GM21526 (cell line): ENCODE data around the gene COL3A1.

Experiments used
- ATAC-seq: cut with Tn5 transposase; IDR thresholded peaks from one replicate; pipeline ENCODE4 v1.9.1; 2021; ENCODE audit warnings: moderate library complexity; ENCODE audit not compliant: unreplicated experiment, low FRiP score

Gene COL3A1

DNA sequence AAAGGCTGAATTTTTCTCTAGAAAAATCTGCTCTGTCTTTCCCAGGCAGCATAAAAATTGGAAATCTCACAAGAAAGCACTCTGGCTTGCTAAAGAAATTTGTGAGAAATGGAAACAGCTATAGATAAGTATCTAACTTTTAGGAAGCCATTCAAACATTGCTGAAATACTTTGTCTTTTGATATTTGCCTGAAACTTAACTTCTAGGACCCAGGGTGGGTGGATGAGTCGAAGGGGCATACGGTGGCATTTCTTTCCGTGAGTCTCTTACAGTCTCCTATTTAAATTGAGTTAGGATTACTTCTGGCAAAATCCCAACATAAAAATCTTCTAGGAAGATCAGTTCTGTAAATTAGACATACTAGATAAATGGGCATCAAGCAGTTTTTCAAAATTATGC is 532 bp upstream of the COL3A1 start:
- no peak for ATAC-seq

DNA sequence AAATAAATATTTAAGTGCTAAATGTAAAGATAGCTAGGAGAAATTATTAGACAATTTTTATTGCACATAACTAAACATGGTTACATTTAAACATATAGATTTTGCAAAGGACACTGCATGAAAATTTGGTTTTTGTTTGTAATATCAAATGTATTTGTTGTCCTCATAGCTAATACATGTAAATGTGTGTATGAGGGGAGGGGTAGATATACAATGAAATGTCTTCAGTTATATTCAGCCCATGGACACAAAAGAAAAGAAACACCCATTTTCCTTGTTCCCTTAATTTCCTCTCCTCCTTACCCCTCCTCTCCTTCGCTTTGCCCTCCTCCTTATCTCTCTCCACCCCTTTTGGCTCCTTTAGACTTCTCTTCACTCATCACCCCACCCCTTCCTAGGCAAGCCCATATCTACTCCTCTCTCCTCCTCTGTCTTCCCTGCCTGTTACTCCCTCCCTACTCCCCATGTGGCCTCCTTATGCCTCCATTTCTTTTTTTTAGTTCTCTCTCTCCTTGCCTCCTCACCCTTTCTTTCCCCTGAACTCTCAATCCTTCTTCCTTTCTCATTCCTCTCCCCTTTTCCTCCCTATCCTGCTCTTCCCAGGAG is 1.4 kb downstream of the COL3A1 start:
- no peak for ATAC-seq

DNA sequence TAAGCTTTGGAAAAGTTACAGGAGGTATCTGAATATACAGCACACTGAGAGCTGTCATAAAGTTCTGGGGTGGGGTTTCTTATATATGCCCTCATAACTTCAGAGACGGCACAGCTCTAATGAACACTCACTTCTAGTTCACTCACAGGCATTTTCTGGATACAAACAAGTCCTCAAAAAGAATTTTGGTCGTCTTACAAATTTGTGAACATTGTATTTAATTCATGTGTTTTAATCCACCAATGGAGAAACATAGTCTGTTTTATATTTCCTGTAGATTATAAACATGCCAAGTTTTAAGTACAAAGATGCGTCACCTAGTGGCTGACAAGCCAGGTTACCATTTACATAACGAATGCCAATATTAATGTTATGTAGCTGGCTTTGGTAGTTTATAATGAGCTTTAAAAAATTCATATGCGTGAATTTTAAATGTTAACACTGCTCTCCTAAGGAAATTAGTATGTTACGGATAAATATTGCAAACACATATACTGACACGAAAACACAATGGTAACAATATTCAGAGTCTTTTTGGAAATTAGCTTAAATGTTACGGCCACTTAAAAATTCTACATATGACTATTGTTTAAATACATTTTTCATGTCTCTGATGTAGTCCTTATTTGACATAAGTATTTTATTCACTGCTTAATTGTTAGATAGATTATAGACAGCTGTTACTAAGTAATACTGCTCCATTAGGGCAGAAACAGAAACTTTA is 2.5 kb downstream of the COL3A1 start:
- no peak for ATAC-seq

DNA sequence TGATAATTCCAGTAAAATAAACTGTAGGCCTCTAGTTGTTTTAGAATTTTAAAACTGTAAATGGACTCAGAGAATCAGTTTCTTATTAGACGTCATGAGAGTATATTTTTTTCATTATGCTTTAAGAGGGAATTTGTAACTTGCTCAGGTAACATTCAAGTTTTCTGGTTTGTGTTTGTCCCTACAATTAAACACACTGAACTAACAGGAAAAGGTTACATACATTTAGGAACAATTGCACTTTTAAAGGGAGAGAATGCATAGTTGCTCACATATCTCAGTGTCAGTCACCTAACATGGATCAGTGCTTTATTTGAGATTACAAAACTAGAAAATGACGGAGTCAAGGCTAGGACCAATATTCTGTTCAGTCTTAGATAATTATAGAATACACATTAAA is 3.1 kb downstream of the COL3A1 start:
- no peak for ATAC-seq

DNA sequence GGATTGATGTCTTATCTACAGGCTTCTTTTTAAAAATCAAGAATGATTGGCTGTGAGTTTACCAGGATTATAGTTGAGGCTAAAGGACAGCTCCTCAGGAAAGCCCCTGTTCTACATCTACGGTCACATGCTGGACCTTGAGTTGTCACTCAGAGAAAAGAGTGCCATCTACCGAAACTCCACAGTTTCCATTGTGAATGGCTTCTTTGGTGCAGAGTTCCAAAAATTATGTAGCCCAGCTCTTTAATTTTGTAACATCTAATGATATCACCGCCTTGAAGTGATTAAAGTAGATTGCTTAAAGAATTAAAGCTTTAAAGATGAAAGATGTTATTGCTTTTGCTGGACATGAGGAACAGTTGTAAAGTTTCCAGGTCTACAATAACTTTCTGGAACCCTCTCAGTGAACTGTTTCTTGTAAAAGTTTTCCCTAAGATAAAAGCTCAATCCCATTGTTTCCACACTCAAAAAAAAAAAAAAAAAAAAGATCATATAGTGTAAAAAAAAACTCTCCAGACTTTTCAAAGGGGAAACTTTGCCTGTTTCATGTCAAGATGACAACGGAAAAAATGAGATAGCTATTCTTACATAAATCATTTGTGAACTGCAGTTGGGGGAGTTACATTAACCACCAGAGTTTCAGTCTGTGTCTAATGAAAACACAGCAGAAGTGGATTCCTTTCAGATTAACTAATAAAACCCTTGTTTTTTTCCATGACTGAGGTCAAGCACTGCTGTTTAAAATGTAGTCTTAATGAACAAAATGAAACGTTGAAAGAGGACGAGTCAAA is 4.3 kb downstream of the COL3A1 start:
- ATAC-seq, result peak; percentile 77

DNA sequence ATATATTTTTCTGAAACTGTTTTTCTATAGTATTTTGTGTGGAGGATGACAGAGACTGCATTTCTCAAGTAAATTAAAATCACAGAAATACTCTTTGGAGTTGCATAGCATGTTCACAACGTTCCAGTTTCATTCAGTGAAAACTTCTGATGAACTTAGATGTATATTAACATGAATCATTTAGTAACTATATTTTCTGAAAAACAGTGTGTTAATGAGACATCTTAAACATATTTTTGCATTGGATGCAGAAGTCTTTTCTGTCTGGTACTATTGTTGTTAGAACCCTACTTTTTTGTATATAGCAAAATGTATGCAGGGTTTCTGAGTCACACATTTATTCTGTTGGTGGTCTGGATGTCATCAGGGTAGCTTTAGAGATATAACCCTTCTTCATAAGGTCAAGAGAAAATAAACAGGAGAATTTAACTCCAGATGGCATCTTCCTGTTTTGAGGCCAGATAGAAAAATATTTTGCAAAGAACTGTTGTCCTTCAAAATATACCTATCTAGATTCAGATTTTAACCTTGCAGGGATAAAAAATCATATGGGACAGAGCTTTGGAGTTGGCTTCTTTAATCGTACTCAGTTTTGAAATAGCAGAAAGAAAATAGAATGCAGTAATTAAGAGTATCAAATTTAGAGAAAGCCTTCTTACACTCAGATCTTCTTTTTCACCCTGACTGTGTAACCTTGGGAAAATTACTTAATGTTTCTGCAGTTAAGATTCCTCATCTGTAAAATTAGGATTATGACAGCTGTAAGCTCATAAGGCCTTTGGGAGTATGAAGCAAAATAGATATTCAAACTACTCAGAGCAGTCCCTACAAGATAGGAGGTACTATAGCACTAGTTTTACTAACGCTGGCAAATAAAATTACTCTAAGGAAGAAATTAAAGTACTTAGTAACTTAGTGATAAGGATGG is 5.3 kb downstream of the COL3A1 start:
- ATAC-seq, result no peak

DNA sequence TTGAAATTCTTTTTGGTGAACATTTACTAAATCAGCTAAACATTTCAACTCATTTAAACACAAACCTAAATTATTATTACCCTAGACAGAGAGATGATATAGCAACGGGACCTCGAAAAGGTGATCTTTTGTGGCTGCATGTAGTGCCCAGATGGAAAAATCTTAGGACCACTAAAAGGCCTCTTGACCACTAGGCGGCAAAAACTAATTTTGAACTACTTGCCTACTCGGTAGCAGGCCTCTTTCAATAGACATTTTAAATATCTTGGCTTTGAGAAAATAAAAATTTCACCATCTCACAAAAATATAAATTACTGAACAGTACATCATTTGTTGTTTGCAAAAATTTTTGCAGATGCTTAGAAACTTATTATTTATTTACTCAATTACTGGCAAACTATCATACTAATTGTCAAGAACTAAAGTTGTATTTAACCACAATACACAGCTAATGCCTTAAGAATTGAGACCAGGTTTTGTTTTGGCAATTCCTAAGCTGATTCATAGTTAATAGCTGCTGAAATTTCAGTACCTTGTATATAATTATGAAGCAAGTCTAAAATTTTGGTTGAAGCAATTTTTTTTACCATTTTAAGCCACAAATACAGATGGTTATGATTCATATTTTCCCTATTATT is 9.4 kb downstream of the COL3A1 start:
- ATAC-seq, result no peak

DNA sequence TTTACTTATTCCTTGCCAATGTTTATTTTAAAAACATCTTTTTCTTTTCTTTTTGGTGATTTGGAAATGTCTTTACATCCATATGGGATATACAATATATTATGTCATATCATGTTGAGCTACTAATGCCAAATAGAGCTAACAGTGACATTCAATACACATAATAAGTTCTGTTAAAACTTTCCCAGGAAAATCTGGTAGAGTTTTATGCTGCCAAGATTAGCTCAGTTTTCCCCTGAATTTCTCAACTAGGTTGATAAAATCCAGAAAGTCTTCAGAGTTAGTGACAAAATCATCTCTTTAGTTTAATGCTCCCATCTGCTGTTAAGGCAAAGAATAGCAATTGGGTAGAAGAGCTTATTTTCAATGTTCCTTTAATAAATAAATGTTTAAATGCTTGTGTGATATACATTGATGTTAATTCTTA is 9.9 kb downstream of the COL3A1 start:
- ATAC-seq, result no peak

DNA sequence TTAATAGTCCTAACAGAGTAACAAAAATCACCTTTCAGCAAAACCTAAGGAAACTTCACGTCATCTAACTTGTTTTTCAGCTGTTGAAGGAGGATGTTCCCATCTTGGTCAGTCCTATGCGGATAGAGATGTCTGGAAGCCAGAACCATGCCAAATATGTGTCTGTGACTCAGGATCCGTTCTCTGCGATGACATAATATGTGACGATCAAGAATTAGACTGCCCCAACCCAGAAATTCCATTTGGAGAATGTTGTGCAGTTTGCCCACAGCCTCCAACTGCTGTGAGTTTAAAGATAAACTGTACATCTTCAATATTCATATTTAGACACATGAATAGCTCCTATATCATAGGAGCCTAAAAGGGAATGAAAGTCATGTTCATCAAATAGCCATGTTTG is 10.5 kb downstream of the COL3A1 start:
- ATAC-seq, result no peak

DNA sequence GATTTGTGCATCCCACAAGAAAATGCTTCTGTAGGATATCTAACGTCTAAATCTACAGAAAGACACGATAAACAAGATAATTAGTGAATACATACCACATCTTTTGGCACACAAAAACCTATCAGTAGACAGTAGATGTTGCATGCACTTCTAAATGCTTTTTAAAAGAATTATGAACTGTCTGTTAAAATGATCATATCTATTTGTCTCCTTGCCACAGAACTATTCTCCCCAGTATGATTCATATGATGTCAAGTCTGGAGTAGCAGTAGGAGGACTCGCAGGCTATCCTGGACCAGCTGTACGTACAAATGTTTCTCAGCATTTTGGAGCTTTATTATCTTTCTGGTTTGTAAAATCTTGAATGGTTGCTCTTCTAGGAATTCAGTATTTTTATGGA is 12.7 kb downstream of the COL3A1 start:
- no peak for ATAC-seq

DNA sequence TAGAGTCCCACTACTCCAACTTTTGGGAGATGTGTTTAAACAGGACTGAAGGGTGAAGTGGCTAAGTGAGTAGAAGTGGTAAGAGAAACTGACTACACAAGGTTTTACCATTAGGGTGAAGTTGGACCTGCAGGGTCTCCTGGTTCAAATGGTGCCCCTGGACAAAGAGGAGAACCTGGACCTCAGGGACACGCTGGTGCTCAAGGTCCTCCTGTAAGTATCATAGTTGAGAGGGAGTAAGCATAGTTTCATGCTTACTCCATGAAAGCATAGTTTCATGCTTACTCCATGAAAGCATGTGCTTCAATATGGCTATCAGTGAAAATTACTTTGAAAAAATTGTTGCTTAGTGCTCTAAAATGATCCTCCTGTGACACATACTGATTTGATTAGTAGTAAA is 19.1 kb downstream of the COL3A1 start:
- no peak for ATAC-seq

DNA sequence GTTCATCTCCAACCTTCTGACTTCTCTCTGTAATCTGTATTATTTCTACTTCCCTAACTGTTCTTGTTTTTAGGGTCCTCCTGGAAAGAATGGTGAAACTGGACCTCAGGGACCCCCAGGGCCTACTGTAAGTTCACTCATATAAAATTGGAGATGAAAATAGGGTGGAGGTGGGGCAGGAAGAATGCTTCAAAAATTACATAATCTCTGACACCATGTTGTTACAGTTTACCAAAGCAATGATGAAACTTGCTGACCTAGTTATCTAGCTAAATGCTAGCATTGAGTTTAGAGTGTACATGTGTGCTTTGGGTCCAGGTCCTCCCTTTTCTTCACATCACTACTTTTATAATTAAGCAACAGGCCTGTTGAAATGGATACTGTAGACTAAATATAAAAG is 23.1 kb downstream of the COL3A1 start:
- ATAC-seq, result no peak

DNA sequence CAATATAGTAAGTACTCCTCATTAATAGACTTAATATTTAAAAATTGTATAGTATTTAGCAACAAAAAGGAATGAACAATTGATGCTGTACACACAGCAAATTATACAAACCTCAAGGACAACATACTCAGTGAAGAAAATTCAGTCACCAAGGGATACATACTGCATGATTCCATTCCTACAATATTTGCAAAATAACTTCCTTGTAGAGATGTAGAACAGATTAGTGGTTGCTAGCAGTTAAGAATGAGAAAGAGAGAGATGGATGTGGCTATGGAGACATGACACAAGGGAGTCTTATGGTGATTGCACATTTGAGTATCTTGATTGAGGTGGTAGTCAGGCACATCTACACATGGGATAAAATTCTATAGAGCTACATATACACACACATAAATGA is 26.0 kb downstream of the COL3A1 start:
- ATAC-seq, result no peak

DNA sequence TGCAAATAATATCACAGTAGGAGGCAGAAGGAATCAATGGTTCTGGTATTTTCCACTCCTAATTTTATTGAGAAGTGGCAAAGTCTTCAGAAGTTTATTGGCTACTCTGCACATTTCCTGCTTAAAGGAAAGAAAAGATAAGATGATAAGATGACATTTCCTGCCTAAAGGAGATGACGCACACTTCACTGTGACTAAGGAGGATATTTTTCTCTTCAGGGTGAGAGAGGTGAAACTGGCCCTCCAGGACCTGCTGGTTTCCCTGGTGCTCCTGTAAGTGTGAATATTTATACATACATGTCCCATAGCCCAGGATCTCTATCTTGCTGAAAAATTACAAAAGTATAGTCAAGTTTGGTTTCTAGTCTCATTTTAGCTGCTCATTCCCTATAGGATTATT is 27.9 kb downstream of the COL3A1 start:
- no peak for ATAC-seq

DNA sequence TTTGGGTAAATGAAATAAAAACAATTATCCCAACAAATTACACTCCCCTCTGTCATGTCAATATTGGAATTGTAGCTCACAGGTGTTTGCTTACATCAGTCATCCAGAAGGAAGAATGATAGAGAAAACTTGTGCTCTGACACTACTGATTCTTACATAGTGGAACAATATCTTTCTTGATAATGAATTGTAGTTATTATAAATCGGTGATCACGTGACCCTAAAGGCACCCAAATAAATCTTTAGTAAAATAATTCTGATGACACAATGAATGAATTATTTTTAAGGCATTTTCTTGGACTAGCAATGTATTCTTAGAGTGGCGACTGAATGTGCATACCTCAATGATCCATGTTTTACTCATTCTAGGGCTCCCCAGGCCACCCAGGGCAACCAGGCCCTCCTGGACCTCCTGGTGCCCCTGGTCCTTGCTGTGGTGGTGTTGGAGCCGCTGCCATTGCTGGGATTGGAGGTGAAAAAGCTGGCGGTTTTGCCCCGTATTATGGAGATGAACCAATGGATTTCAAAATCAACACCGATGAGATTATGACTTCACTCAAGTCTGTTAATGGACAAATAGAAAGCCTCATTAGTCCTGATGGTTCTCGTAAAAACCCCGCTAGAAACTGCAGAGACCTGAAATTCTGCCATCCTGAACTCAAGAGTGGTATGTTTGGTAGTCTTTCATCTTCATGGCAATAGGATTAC is 34.5 kb downstream of the COL3A1 start:
- no peak for ATAC-seq

DNA sequence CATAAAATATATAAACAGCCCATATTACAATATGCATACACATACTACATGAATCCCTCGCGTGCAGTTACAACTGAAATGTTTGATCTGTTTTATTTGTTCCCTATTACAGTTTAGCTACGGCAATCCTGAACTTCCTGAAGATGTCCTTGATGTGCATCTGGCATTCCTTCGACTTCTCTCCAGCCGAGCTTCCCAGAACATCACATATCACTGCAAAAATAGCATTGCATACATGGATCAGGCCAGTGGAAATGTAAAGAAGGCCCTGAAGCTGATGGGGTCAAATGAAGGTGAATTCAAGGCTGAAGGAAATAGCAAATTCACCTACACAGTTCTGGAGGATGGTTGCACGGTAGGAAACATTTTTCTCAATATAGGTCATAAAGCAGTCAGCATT is 36.4 kb downstream of the COL3A1 start:
- ATAC-seq, result no peak

DNA sequence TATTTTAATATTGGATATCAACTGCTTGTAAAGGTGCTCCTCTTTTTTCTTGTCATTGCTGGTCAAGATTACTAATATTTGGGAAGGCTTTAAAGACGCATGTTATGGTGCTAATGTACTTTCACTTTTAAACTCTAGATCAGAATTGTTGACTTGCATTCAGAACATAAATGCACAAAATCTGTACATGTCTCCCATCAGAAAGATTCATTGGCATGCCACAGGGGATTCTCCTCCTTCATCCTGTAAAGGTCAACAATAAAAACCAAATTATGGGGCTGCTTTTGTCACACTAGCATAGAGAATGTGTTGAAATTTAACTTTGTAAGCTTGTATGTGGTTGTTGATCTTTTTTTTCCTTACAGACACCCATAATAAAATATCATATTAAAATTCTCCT is 38.2 kb downstream of the COL3A1 start:
- no peak for ATAC-seq

DNA sequence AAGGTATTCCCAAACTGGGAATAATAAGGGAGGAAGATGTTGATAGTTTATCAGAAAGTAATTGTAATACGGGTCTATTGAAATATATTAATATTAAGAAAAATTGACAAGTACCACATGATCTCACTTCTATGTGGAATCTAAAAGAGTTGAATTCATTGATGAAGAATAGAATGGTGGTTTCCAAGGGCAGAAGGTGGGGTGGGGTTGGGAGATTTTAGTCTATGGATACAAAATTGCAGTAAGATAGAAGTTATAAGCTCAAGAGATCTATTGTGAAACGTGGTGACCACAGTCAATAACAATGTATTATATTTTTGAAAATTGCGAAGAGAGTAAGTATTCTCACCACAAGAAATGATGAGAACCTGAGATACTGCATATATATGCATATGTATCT is 38.9 kb downstream of the COL3A1 start:
- no peak for ATAC-seq

DNA sequence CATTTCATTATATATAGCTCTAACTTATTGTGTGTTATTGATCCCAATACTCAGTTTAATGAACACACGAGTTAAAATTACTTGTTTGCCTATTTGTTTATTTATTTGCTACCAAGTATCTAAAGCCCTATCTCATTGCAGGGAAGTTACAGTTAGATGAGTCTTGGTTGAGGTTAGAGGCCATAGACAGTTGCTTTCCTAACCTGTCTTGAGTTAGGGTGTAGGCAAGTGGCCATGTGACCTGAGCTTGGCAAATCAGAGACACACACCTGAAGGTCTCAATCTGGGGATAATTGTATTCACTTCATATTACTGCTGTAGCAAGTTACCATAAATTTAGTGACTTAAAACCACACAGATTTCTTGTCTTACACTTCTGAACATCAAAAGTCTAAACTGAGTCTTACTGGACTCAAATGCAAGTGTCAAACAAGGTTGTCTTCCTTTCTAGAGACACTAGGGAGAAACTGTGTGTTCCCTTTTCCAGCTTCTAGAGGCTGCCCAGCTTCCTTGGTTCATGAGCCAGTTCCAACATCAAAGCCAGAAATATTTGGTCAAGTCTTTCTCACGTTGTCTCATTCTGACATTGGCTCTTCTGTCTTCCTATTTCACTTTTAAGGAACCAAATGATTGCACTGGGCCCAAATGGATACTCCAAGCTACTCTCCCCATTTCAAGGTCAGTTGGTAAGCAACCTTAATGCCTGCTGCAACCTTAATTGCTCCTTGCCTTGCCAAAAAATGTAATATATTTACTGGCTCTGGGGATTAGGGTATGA is 39.7 kb downstream of the COL3A1 start:
- ATAC-seq, result no peak
